DOHH2 (cell line): Measurements from ENCODE around the gene DPP4.

Experiments used
- EZH2phosphoT487 ChIP-seq: fragments of 200-600 bp; sonication (generic); IDR thresholded peaks from 2 replicates; pipeline ENCODE4 v1.6.1; 2017; ENCODE audit warnings: borderline replicate concordance, mild to moderate bottlenecking, antibody characterized with exemption, low read length, moderate library complexity, mixed read lengths
- TF ChIP-seq, protein P1 (sequence below): fragments of 200-600 bp; sonication (generic); IDR thresholded peaks from one replicate; pipeline ENCODE4 v1.5.1; 2014; ENCODE audit warnings: antibody characterized with exemption, mild to moderate bottlenecking, low read depth, low read length; ENCODE audit not compliant: poor library complexity, severe bottlenecking

DNA sequence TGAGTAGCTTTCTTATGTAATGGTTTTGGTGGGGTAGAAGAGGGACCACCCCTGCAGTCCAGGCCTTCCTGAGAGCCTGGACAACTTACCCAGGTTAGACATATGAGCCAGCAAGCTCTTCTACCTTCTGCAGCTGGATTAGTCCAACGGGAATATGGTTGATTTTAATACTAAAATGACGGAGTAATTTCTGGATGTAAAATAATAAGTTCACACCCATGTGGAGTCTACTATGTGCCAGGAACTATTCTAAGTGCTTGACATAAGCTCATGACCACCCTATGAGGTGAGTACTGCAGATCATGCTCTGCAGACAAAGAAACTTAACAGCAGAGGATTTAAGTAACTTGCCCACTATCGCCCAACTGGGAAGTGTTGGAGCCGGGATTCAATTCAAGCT lies 45.5 kb downstream of the DPP4 start:
- TF ChIP-seq, protein P1, sequence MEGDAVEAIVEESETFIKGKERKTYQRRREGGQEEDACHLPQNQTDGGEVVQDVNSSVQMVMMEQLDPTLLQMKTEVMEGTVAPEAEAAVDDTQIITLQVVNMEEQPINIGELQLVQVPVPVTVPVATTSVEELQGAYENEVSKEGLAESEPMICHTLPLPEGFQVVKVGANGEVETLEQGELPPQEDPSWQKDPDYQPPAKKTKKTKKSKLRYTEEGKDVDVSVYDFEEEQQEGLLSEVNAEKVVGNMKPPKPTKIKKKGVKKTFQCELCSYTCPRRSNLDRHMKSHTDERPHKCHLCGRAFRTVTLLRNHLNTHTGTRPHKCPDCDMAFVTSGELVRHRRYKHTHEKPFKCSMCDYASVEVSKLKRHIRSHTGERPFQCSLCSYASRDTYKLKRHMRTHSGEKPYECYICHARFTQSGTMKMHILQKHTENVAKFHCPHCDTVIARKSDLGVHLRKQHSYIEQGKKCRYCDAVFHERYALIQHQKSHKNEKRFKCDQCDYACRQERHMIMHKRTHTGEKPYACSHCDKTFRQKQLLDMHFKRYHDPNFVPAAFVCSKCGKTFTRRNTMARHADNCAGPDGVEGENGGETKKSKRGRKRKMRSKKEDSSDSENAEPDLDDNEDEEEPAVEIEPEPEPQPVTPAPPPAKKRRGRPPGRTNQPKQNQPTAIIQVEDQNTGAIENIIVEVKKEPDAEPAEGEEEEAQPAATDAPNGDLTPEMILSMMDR: no peak
- no peak for TF ChIP-seq EZH2phosphoT487
